NCI-H748 (cell line): ENCODE results near the gene TRPM1.
A peak's percentile ranks its signal among the peaks of the same experiment; 100 is the strongest.
"Not testable (repeated sequence)": the region's sequence is repeated elsewhere in the genome, so short reads cannot be mapped to it uniquely, and the experiment has no call there.

Experiments
- DNase-seq: peaks from one replicate; lab custom pipeline; 2025; ENCODE audit not compliant: unreplicated experiment; lab: John Stamatoyannopoulos, UW

The TRPM1 gene

DNA sequence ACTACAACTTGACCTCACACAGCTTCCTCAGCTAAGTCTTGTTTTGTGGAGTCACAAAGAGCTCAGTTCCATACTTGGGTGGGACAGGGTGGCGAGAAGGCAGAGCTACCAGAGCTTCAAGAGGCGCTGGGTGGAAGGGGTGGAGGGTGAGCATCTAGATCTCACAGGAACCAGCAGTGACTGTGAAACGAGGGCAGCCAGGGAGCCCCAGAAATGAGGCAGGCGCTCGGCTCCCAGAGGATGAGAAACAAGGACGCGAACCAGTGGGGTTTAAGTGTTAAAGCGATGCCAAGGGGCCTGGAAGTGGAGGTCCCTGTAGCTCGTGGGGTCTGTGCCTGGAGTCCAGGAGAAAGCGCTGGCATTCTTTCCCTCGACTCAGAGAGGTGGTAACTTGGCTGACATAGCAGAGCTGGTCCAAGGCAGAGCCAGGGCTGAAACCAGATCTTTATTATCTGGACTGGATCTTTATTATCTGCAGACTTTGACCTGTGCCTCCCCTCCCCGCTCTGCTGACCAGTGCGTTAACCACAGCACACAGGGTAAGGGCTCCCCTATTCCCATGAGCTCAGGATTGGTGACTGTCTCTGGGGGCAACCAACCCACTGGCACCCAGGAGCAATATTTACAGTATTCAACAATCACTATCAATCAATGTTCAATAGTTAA lies 26.2 kb upstream of the TRPM1 start:
- no peak for DNase-seq

DNA sequence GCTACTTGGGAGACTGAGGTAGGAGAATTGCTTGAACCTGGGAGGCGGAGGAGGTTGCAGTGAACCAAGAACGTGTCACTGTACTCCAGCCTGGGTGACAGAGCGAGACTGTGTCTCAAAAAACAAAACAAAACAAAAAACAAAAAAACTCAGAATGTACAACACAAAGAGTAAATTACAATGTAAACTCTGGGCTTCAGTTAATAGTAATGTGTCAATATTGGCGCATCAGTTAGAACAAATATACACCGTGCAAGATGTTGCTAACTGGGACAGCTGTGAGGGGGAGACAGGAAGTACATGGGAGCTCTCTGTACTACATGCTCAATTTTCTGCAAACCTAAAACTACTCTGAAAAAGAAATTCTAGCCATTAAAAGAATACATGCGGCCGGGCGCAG lies 23.5 kb upstream of the TRPM1 start:
- DNase-seq: peak; percentile 66

DNA sequence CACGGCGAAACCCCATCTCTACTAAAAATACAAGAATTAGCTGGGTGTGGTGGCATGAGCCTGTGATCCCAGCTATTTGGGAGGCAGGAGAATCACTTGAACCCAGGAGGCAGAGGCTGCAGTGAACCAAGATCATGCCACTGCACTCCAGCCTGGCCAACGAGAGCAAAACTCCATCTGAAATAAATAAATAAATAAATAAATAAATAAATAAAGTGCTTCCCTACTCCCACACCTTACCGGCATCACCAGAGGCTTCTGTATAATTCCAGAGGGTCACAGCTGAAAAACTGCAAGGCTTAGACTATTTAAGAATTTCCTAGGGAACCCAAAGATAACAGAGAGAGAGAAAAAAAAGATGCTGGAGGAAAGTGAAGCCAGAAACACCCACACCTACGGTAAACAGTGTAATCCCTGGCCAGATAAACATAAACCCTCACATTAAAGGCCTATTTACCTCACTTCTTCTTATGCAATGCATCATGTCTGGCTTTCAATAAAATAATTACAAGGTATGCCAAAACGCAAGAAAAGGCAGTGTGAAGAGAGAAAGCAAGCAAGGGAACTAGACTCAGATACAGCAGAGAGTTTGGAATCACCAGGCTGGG lies 15.0 kb upstream of the TRPM1 start:
- DNase-seq: no peak

DNA sequence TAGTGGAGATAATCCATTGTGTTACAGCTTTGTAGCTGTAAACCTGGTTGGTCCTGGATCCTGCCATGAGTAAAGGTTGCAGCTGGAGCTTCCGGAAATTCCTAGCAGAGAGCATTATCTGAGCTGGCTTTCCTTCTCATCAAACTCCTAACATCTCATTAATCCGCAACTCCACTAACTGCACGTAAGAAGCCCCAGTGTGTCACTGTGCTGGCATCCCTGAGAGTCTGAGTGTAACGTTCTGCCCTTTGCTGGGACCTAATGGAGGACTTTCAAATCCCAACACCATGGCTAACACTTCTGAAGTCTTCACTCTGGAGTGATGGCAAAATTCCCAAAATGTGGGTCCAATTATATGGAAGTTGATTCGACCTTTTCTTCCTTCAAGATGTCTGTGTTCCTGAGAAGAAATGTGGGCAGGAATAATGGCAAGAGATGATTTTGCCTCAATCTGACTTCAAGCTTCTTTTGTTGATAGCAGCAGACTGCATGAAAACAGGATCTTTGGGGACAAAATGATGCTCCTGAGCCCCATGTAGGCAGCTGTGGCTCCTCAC lies 9.6 kb upstream of the TRPM1 start:
- DNase-seq: no peak

DNA sequence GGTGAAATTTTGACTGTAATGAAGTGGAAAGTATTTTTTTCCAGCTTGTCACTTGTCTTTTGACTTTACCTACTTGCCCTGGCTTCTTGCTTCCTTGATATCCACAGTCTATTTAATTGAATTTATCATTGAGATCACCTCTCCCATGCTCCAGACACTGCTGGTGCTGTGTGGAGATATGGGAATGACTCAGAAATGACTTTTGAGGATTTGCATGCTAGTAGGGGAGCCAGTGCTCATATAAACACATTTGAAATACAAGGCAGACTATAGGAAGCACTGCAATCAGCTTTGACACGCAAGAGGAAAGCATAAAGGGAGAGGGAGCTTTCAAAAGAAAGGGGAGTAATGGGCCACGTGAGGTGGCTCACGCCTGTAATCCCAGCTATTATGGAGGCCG lies 7.3 kb upstream of the TRPM1 start:
- DNase-seq: no peak

DNA sequence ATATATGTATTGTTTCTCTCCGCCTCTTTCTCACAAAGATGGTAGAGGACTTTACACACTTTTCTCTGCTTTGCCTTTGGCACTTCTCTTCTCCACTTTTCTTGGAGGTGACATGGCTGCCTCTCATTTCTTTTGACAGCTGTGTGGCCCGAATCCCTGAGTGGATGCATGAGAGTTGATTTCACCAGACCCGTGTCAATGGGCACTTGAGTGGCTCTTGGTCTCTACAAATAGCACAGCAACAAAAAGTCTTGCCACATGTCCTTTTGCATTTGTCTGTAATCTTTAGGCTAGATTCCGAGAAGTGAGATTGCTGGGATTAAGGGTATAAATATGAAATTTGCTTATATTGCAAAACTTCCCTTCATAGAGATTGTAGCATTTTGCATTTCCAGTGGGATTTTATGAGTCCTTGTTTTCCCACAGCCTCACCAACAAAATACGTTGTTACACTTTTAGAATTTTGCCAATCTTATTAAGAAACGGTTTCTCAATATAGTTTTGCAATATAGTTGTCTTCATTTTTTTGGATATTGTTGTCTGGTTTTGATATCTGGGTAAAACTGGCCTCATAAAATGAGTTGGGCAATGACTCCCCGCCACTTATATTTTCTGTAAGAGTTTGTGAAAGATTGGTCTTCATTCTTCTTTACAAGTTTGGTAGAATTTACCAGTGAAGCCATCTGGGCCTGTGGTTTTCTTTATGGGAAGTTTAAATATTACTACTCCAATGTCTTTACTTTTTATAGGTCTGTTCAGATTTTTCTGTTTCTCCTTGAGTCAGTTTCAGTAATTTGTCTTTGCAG lies 5.2 kb upstream of the TRPM1 start:
- DNase-seq: no peak

DNA sequence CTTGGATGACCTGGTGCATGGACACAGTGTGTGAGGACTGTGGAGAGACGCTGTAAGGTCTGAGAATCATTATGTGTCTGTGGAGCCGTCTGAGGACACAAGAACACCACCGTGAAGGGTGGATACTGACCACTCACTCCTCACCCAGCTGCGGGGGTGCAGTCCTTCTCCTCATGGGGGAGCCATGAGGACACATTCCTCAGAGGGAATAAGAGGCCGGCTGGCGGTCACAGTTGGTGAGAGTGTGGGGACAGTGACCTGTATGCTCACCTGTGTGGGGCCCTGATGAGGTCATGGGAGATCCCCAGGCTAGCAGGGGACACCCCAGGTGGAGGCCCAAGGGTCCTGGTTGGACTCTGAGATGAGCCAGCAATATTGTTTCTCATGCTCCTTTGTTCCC lies 2.5 kb upstream of the TRPM1 start:
- no peak for DNase-seq

DNA sequence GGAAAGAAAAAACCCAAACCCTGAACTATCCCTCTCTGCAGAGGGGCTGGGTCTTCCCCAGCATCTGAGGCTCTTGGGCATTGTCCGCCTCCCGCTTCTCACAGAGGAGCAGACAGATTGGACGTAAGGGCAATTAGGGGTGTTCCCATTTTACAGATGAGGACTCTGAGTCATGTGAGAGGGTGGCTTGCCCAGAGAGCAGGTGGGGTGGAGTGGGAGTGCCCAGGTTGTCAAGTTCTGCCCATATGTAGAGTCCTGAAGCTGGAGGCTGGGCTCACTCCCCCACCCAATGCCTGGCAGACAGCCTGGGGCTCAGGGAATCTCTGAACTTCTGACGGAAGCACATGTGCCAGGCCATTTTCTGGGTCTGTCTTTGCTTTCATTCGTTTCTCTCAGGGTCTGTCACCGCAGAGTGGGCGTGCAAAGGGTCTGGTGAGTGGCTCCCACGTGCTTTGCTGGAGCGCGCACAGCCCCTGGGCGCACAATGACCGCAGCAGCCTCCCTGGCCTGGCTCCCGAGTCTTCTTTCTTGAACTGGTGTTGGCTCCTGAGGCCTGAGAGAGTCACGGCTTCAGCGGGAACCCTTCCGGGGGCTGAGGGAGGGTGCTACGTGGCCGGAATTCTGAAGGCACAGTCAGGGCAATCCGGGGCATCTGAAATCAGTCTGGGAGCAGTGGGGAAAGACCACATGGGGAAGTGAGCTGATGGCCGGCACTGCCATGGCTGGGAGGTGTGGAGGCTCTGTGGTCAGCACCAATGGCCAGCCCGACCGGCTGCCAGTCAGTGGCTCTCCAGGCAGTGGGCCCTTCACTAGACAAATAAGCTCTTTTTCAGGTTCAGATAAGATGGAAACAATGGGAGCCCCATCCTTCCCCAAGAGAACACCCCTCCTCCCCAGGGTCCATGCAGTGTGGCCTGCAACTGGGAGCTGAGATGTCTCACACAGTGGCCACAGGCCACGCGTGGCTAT lies 1.1 kb upstream of the TRPM1 start:
- no peak for DNase-seq

DNA sequence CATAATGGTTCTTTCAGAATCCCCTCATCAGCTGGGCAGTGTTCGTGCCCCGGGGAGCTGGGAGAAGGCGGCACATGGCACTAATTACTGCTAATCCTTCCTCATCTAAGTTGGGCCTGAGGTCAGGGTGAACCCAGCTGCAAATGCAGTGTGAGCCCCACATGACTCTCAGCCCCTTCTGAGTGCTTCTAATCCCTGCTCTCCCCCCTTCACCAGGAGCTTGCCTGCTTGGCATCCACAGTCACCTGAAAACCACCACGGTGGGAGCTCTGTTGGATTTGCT lies 455 bp upstream of the TRPM1 start:
- DNase-seq: no peak

DNA sequence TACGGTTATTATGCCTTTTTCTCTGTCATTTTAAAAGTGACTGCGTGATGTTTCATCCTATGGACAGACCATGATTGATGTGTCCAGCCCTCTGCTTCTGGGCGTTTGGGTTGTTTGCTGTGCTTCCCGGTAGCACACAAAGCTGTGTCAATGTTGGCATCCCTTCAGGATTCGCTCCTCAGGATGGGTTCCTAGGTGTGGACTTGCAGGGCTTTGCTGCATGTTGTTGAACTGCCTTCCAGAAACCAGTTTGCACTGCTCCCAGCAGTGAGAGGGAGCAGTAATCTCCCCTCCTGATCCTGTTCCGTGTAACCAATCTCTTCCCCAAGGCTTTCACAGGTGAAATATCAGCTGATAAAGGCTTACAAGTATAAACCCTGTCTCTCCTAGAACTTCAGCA lies 787 bp downstream of the TRPM1 start:
- no peak for DNase-seq

DNA sequence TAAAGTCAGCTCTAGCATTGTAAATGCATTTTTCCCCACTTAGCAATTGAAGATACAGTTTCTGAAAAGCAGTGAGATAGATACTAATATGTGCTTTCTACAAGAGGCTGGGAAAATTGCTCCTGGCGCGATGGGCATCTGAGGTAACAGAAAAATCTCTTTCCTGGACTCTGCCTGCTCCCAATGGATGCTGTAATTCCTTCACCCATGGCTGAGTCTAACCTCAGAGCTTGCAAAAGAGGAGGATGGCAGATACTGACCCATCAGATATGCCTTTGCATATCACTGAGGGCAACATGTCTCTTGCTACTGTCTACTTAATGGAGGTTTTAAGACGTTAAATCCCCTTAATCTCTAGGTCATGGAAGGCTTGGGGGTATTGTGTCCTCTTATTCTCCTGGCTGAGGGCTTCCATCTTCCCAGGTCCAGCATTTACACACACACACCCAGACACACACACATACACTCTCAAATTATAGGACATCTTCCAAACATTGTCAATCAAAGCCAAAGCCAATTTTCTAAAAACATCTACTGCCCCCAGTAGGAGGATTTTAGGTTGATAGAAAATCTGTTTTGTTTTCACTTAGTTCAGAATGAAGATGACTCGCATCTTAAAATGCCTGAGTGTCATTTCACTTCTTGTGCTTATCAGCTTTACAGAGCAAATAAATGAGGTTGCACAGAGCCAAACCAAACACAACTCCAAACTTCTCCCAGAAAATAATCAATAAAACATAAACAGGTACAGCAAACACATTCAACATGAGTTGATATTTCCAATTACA lies 2.4 kb downstream of the TRPM1 start:
- DNase-seq: no peak

DNA sequence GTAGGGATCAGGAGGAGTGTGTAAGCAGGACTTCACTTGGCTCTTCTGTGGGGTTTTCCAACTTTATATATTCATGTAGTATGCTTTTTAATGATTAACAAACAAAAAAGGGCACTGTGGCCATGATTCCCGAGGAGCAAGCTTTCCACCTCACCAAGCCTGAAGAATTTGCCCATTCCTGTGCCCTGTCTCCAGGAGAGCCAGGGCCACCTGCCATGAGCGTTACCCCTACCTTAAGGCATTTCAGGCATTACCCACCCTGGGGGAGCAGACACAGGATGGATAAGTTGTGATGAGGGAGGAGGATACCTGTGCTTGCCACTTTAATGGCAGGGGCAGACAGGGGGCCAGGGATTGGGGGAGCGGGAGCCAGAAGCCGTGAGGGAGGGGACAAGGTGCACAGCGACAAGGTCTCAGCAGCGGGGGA lies 3.0 kb downstream of the TRPM1 start:
- DNase-seq: no peak

DNA sequence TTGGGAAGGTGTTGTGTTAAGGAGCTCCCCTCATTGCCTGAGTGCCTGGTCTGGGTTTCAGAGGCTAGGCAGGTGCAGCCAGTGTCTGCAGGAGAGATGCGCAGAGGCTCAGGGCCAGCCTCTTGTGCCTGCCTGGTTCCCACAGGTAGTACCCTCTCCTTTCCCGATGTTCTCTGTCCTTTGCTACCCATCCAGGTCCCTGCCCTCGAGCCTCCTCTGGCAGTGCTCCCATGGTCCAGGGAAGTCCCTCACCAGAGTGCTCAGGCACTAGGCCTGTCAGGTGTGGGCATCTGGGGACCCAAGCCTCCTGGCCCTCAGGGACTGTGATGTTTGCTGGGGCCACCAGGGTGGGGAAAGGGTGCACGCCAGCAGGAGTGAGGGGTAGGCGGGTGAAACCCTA lies 5.0 kb downstream of the TRPM1 start:
- DNase-seq: no peak

DNA sequence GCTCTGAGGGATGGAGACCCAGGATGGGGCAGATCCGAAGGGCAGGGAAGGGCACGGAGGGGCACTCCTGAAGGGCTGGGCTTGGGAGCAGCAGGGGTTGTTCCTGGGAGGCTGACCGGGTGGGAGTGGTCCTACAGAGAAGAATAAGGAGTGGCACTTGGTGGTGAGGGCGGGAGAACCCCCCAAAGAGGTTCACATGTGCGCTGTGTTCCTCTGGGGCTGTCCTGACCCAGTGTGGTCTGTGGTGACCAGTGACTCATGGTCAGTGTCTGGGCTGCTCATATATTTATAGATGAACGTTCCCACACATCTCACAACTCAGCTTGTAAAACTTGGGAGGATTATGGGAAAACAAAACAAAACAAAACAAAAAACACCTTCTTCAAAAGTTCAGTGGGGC lies 10.0 kb downstream of the TRPM1 start:
- DNase-seq: no peak

DNA sequence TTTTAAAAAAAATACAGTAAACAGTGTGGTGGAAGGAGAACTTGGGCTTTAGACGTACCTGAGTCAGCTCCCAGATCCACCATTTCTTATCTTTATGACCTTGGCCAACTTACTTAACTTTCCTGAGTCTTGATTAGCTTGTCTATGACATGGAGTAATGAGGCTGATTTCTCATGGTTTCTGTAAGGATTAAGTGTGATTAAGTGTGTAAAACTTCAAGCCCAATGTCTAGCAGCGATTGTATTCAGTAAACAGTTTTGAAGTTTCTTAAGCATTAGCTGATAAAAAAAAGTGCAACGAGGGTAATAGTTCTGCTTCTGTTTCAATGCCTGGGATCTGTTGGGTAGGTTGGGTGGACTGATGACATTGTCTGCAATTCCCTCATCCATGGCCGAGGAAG lies 10.8 kb downstream of the TRPM1 start:
- DNase-seq: no peak

DNA sequence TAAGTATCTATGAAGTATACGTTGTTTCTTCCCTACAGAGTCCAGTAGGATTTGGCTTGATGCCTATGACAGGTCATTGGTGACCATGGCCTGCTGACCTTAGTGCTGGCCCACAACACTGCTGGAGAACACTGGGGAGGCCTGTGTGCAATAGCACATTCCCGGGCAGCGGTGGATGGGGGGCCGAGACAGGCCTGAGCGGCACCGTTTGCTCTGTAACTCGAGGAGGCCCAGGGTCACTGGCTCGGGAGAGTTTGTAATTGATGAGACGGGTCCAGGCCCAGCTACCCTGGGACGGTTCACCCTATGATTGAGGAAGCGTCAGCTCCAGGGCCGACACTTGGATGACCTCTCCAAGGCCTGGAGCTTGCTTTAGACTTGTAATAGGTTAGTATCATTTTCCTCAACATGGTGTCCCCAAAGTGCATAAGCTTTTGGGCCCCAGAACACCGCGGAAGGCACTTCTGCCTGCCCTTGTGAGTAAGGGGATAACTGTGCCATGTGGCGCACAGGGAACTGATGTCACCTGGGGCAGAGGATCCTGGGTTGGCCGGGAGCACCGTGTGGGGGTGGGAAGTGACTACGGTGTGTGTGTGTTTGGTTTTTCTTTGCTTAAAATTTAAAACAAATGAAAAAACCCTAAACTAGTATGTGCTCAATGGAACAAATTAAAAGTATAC lies 12.0 kb downstream of the TRPM1 start:
- no peak for DNase-seq

DNA sequence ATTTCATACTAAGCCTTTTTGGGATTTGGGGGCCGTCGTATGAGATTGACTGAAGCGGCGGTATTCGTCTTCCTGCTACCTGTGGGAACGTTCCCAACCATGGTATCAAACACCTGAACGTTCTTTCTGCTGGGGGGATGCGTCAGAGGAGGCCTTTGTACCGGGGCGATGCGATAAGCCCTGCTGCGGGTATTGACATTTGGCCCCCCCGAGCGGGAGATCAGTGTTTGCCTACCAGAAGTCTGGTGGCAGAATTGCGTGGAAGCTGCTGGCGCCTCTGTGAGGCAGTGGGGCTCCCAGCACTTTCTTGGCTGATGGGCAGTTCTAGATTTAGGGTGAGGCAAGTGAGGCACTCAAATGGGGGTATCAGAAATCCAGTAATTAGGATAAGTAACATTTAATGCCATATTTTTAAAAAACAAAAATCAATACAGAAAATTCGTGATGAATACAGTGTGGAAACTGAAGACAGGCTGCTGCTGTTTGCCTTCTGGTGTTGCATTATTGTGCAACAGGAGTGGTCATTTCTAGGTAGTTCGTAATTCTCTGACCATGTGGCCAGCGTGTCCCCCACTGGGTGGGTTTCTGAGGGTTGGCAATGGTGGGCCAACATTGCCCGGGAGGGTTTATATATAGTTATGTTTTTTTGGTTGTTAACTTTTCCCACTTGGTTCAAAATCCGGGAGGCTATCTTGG lies 12.7 kb downstream of the TRPM1 start:
- DNase-seq: no peak

DNA sequence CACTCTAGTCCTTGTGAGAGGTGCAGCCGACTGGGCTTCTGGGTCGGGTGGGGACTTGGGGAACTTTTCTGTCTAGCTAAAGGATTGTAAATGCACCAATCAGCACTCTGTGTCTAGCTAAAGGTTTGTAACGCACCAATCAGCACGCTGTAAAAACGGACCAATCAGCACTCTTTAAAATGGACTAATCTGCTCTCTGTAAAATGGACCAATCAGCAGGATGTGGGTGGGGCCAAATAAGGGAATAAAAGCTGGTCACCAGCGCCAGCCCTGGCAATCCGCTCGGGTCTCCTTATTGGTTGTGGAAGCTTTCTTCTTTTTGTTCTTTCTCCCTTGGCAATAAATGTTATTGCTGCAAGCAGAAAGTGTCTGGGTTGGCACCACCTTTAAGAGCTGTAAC lies 13.5 kb downstream of the TRPM1 start:
- DNase-seq: not testable (repeated sequence)

DNA sequence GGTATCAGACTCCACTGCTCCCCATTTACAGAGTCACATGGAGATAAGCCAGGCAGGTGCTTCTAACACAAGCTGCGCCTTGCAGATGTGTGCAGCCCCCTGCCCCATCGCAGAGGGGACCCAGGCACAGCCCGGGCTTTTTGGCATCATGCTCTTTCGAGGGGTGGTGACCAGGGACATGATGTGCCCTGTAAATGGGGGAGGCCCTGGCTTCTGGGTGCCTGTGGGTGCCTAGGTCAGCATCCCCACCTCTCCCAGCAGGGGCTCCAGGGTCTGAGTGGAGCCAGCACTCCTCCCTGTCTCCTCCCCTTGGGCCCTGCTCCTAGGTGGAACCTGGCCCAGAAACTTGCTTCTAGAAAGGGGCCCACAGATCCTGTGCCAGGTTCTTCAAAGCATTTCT lies 15.2 kb downstream of the TRPM1 start:
- DNase-seq: no peak
